HepG2 (cell line): ENCODE data around the gene GEMIN2. TPM values are rescaled to one million over a fixed set of nuclear protein-coding genes. Genes with fewer than 3 reads are reported as not detected.
A peak's percentile ranks its signal among the peaks of the same experiment; 100 is the strongest.

Experiments used
- AGO1 ChIP-seq: fragments of 200-400 bp; formaldehyde crosslinking; IDR thresholded peaks from 2 replicates; pipeline ENCODE4 v1.6.1; 2017; ENCODE audit warnings: mild to moderate bottlenecking, low read depth, low read length, moderate library complexity; ENCODE audit not compliant: poor library complexity, severe bottlenecking
- ARHGAP35 ChIP-seq: sonication (generic); formaldehyde crosslinking; IDR thresholded peaks from 2 replicates; pipeline ENCODE4 v1.9.0; 2022; ENCODE audit warnings: mild to moderate bottlenecking, inconsistent platforms, moderate library complexity, missing genetic modification reagents, borderline replicate concordance
- HNF4A ChIP-seq: sonication (generic); formaldehyde crosslinking; IDR thresholded peaks from 2 replicates; pipeline ENCODE4 v1.4.0; 2020; ENCODE audit warnings: missing genetic modification reagents
- HNRNPH1 ChIP-seq: fragments of 200-400 bp; formaldehyde crosslinking; optimal IDR thresholded peaks from 2 replicates; pipeline ENCODE3; 2017; ENCODE audit warnings: mild to moderate bottlenecking, low read depth, low read length
- KDM2A ChIP-seq: sonication (generic); formaldehyde crosslinking; IDR thresholded peaks from 2 replicates; pipeline ENCODE4 v1.4.0; 2020; ENCODE audit warnings: low read depth, missing genetic modification reagents, borderline replicate concordance
- MEIS2 ChIP-seq: sonication (generic); formaldehyde crosslinking; IDR thresholded peaks from 2 replicates; pipeline ENCODE4 v1.9.0; 2021; ENCODE audit warnings: mild to moderate bottlenecking, missing genetic modification reagents
- SCMH1 ChIP-seq: sonication (generic); formaldehyde crosslinking; IDR thresholded peaks from 2 replicates; pipeline ENCODE4 v1.9.0; 2021; ENCODE audit warnings: missing genetic modification reagents, mild to moderate bottlenecking, borderline replicate concordance
- SRSF4 ChIP-seq: fragments of 200-400 bp; formaldehyde crosslinking; IDR thresholded peaks from one replicate; pipeline ENCODE4 v1.6.1; 2018; ENCODE audit warnings: mild to moderate bottlenecking, low read depth, low read length, moderate library complexity; ENCODE audit not compliant: poor library complexity, severe bottlenecking
- SRY ChIP-seq: sonication (generic); formaldehyde crosslinking; IDR thresholded peaks from 2 replicates; pipeline ENCODE4 v1.8.0; 2022; ENCODE audit warnings: mild to moderate bottlenecking, missing genetic modification reagents
- ZFP62 ChIP-seq: sonication (generic); formaldehyde crosslinking; IDR thresholded peaks from 2 replicates; pipeline ENCODE4 v1.4.0; 2020; ENCODE audit warnings: missing genetic modification reagents
- ZKSCAN1 ChIP-seq: fragments of 150-350 bp; IDR thresholded peaks from 2 replicates; pipeline ENCODE4 v1.6.1; 2014; ENCODE audit warnings: low read length
- ZNF260 ChIP-seq: sonication (generic); formaldehyde crosslinking; IDR thresholded peaks from 2 replicates; pipeline ENCODE4 v1.4.0; 2020; ENCODE audit warnings: missing genetic modification reagents, low read depth, mild to moderate bottlenecking, borderline replicate concordance
- ZNF431 ChIP-seq: sonication (generic); formaldehyde crosslinking; IDR thresholded peaks from 2 replicates; pipeline ENCODE4 v1.9.0; 2022; ENCODE audit warnings: missing genetic modification reagents, low read depth, mild to moderate bottlenecking, borderline replicate concordance
- ZNF451 ChIP-seq: sonication (generic); formaldehyde crosslinking; IDR thresholded peaks from 2 replicates; pipeline ENCODE4 v1.5.0; 2020; ENCODE audit warnings: mild to moderate bottlenecking, missing genetic modification reagents
- ZNF564 ChIP-seq: sonication (generic); formaldehyde crosslinking; IDR thresholded peaks from 2 replicates; pipeline ENCODE4 v1.8.1; 2023; ENCODE audit warnings: mild to moderate bottlenecking, missing genetic modification reagents
- ZNF713 ChIP-seq: sonication (generic); formaldehyde crosslinking; IDR thresholded peaks from 2 replicates; pipeline ENCODE4 v1.4.0; 2020; ENCODE audit warnings: mild to moderate bottlenecking, missing genetic modification reagents
- polyA plus RNA-seq, 8 experiments: library from polyadenylated mRNA; depleted of rRNA in 3 of 8; stranded (reverse) in 7 of 8; unstranded in 1 of 8; fragments of >200 nt; fragmentation: Illumina TruSeq in 4 of 8; extraction: Trizol in 4 of 8; gene quantifications; 2 replicates each; pipeline versions ENCODE4 v1.2.1 to v1.2.3, GENCODE V29; 2011 to 2016; ENCODE audit warnings: low read depth in 4 of 8, missing spikeins in 1 of 8, mixed read lengths in 1 of 8; ENCODE audit not compliant: insufficient read depth in 1 of 8
- total RNA-seq, 5 experiments: library from RNA; depleted of rRNA; stranded (reverse); fragments of >200 nt; fragmentation: Illumina TruSeq; extraction: Trizol; gene quantifications; 2 replicates each; pipeline ENCODE4 v1.2.3, GENCODE V29; 2016; ENCODE audit warnings: low read depth in 1 of 5
- TF ChIP-seq, protein P1 (sequence below): sonication (generic); formaldehyde crosslinking; IDR thresholded peaks from 2 replicates; pipeline ENCODE4 v1.9.0; 2021; ENCODE audit warnings: mild to moderate bottlenecking, missing genetic modification reagents
- TF ChIP-seq, protein P2 (sequence below): sonication (generic); formaldehyde crosslinking; IDR thresholded peaks from 2 replicates; pipeline ENCODE4 v1.5.1; 2020; ENCODE audit warnings: mild to moderate bottlenecking, missing genetic modification reagents, borderline replicate concordance
- TF ChIP-seq, protein P3 (sequence below): sonication (generic); formaldehyde crosslinking; IDR thresholded peaks from 2 replicates; pipeline ENCODE4 v1.5.0; 2020; ENCODE audit warnings: mild to moderate bottlenecking, missing genetic modification reagents

The GEMIN2 gene
- total and polyA plus RNA-seq, 2 of the 13 experiments (the other 11 are each of a cell fraction or from before 2014, with no cell fraction given) = 54.8 to 110 TPM

DNA sequence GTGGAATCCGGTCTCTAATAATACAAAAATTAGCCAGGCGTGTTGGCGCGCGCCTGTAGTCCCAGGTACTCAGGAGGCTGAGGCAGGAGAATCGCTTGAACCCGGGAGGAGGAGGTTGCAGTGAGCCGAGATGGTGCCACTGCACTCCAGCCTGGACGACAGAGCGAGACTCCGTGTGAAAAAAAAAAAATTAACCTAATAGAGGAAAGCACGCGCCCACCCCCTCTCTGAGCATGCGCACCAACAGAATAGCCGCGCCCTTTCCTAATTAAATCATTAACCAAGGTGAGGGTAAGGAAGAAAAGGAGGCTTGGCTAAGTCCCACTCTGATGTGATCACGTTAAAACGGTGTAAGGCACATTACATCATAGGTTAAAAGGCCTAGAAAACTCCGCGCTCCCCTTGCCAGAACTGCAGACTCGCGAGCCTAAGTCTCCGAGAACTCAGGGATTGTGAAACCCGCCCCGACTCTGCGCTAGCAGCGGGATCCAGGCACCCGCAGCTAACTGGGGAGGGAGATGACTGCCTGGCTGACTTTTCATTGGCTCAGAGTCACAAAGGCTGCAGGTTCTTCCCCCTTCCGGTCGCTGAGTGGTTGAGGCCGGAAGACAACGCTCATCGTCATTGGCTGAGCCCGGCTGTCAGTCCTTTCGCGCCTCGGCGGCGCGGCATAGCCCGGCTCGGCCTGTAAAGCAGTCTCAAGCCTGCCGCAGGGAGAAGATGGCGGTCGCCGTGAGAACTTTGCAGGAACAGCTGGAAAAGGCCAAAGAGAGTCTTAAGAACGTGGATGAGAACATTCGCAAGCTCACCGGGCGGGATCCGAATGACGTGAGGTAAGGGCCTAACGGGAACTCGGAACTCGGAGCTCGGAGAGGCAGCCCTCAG is 60.7 kb downstream of the GEMIN2 start, which contains the start of gene PNN (continued):
- TF ChIP-seq, protein P1, sequence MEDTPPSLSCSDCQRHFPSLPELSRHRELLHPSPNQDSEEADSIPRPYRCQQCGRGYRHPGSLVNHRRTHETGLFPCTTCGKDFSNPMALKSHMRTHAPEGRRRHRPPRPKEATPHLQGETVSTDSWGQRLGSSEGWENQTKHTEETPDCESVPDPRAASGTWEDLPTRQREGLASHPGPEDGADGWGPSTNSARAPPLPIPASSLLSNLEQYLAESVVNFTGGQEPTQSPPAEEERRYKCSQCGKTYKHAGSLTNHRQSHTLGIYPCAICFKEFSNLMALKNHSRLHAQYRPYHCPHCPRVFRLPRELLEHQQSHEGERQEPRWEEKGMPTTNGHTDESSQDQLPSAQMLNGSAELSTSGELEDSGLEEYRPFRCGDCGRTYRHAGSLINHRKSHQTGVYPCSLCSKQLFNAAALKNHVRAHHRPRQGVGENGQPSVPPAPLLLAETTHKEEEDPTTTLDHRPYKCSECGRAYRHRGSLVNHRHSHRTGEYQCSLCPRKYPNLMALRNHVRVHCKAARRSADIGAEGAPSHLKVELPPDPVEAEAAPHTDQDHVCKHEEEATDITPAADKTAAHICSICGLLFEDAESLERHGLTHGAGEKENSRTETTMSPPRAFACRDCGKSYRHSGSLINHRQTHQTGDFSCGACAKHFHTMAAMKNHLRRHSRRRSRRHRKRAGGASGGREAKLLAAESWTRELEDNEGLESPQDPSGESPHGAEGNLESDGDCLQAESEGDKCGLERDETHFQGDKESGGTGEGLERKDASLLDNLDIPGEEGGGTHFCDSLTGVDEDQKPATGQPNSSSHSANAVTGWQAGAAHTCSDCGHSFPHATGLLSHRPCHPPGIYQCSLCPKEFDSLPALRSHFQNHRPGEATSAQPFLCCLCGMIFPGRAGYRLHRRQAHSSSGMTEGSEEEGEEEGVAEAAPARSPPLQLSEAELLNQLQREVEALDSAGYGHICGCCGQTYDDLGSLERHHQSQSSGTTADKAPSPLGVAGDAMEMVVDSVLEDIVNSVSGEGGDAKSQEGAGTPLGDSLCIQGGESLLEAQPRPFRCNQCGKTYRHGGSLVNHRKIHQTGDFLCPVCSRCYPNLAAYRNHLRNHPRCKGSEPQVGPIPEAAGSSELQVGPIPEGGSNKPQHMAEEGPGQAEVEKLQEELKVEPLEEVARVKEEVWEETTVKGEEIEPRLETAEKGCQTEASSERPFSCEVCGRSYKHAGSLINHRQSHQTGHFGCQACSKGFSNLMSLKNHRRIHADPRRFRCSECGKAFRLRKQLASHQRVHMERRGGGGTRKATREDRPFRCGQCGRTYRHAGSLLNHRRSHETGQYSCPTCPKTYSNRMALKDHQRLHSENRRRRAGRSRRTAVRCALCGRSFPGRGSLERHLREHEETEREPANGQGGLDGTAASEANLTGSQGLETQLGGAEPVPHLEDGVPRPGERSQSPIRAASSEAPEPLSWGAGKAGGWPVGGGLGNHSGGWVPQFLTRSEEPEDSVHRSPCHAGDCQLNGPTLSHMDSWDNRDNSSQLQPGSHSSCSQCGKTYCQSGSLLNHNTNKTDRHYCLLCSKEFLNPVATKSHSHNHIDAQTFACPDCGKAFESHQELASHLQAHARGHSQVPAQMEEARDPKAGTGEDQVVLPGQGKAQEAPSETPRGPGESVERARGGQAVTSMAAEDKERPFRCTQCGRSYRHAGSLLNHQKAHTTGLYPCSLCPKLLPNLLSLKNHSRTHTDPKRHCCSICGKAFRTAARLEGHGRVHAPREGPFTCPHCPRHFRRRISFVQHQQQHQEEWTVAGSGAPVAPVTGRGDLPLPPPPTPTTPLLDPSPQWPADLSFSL = no peak; the same call in 1 of the 2 replicates
- TF ChIP-seq ZFP62 (CRISPR knock-in tag) (0 out of 2 replicates have a peak, but pooled peaks have one; percentile 75), MEIS2 (peak; percentile 75), HNRNPH1 (no peak), ZKSCAN1 (peak; percentile 45; the same call in 1 of the 2 replicates), HNF4A (CRISPR knock-in tag) (peak; percentile 53), ZNF260 (CRISPR knock-in tag) (no peak), ZNF564 (CRISPR knock-in tag) (no peak), SRSF4 (no peak), SCMH1 (CRISPR knock-in tag) (no peak), ZNF451 (CRISPR knock-in tag) (no peak; the same call in none of the 2 replicates), ZNF713 (CRISPR knock-in tag) (peak; percentile 78; the same call in 1 of the 2 replicates), SRY (CRISPR knock-in tag) (no peak), ZNF431 (CRISPR knock-in tag) (no peak), AGO1 (peak; percentile 23), KDM2A (CRISPR knock-in tag) (peak; percentile 98), ARHGAP35 (CRISPR knock-in tag) (peak; percentile 91)
- TF ChIP-seq, protein P2, sequence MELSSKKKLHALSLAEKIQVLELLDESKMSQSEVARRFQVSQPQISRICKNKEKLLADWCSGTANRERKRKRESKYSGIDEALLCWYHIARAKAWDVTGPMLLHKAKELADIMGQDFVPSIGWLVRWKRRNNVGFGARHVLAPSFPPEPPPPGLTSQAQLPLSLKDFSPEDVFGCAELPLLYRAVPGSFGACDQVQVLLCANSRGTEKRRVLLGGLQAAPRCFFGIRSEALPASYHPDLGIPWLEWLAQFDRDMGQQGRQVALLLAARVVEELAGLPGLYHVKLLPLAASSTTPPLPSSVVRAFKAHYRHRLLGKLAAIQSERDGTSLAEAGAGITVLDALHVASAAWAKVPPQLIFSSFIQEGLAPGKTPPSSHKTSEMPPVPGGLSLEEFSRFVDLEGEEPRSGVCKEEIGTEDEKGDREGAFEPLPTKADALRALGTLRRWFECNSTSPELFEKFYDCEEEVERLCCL (CRISPR knock-in tag) = peak; percentile 97; the same call in 1 of the 2 replicates
- TF ChIP-seq, protein P3, sequence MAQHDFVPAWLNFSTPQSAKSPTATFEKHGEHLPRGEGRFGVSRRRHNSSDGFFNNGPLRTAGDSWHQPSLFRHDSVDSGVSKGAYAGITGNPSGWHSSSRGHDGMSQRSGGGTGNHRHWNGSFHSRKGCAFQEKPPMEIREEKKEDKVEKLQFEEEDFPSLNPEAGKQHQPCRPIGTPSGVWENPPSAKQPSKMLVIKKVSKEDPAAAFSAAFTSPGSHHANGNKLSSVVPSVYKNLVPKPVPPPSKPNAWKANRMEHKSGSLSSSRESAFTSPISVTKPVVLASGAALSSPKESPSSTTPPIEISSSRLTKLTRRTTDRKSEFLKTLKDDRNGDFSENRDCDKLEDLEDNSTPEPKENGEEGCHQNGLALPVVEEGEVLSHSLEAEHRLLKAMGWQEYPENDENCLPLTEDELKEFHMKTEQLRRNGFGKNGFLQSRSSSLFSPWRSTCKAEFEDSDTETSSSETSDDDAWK (CRISPR knock-in tag) = no peak
